ENCODE measurements around the gene SPPL2B.

The SPPL2B gene

GRCh38 chr19:2356036-2356646 is 27.7 kb downstream of the SPPL2B start:
- DNase-seq: no peak

GRCh38 chr19:2357279-2358206 is 29.1 kb downstream of the SPPL2B start:
- no peak for DNase-seq

- DNase-seq: no peak
Observed at GRCh38 chr19:2358548-2359173, 30.2 kb downstream of the SPPL2B start.

GRCh38 chr19:2359992-2360685 is 31.7 kb downstream of the SPPL2B start, which contains the start of gene TMPRSS9:
Gene TMPRSS9, plus strand, starts transcription at chr19:2360265. Its CDS starts 29,521 bp downstream, at chr19:2389786.
- DNase-seq: no peak

- no peak for DNase-seq
Observed at GRCh38 chr19:2360833-2361232, 32.3 kb downstream of the SPPL2B start.

GRCh38 chr19:2361246-2362045 is 33.0 kb downstream of the SPPL2B start:
- no peak for DNase-seq

- no peak for DNase-seq
Observed at GRCh38 chr19:2362046-2362969, 33.8 kb downstream of the SPPL2B start.

GRCh38 chr19:2362970-2363300 is 34.5 kb downstream of the SPPL2B start:
- DNase-seq: no peak

GRCh38 chr19:2363419-2363818 is 34.9 kb downstream of the SPPL2B start:
- no peak for DNase-seq

- DNase-seq: no peak
Observed at GRCh38 chr19:2365201-2365970, 36.9 kb downstream of the SPPL2B start.

GRCh38 chr19:2371656-2372055 is 43.2 kb downstream of the SPPL2B start:
- DNase-seq: no peak

GRCh38 chr19:2372076-2372612 is 43.7 kb downstream of the SPPL2B start:
- DNase-seq: no peak

GRCh38 chr19:2374808-2375207 is 46.3 kb downstream of the SPPL2B start:
- DNase-seq: no peak

- DNase-seq: no peak
Observed at GRCh38 chr19:2375353-2376121, 47.1 kb downstream of the SPPL2B start.

- DNase-seq: no peak
Observed at GRCh38 chr19:2376784-2377519, 48.5 kb downstream of the SPPL2B start.

GRCh38 chr19:2380567-2380966 is 52.1 kb downstream of the SPPL2B start:
- no peak for DNase-seq

GRCh38 chr19:2381148-2381820 is 52.8 kb downstream of the SPPL2B start:
- DNase-seq: no peak
